Transverse colon (tissue), 4 donors: Measurements from ENCODE around the gene CENPS. TPM values are rescaled to one million over a fixed set of nuclear protein-coding genes. Genes with fewer than 3 reads are reported as not detected.
A peak's percentile ranks its signal among the peaks of the same experiment; 100 is the strongest.

Source experiments
- DNase-seq: peaks from one replicate; pipeline ENCODE4 v3.0.0-alpha.2; 2019
- H3K27ac ChIP-seq, 4 donors: fragments of 200-600 bp; sonication (generic); 2 replicates each; pipeline ENCODE4 v1.5.1; 2016 to 2018; ENCODE audit warnings: inconsistent platforms in 4 of 4
- H3K27me3 ChIP-seq: fragments of 200-600 bp; sonication (generic); 2 replicates; pipeline ENCODE4 v1.5.1; 2017; ENCODE audit warnings: inconsistent platforms
- H3K36me3 ChIP-seq, 4 donors: fragments of 200-600 bp; sonication (generic); 2 replicates each; pipeline ENCODE4 v1.5.1; 2017 to 2019; ENCODE audit warnings: inconsistent platforms in 4 of 4
- H3K4me1 ChIP-seq, 4 donors: fragments of 200-600 bp; sonication (generic); 2 replicates each; pipeline ENCODE4 v1.5.1; 2017 to 2020; ENCODE audit warnings: inconsistent platforms in 4 of 4
- H3K4me3 ChIP-seq, 4 donors: fragments of 200-600 bp; sonication (generic); 1 replicate in 1 of 4; 2 replicates in 3 of 4; pipeline versions ENCODE4 v1.5.1 to v1.6.1; 2017 to 2019; ENCODE audit warnings: inconsistent platforms in 4 of 4
- H3K9me3 ChIP-seq, 2 donors: fragments of 200-600 bp; sonication (generic); 2 replicates each; pipeline ENCODE4 v1.5.1; 2017 to 2019; ENCODE audit warnings: inconsistent platforms in 2 of 2
- EP300 ChIP-seq: sonication (generic); formaldehyde crosslinking; IDR thresholded peaks from one replicate; pipeline ENCODE4 v1.6.1; 2017; ENCODE audit warnings: antibody characterized with exemption, low read depth
- POLR2A ChIP-seq: fragments of 450-650 bp; IDR thresholded peaks from one replicate; pipeline ENCODE4 v1.6.1; 2016; ENCODE audit warnings: antibody characterized with exemption, mild to moderate bottlenecking, moderate library complexity
- POLR2AphosphoS5 ChIP-seq, 3 donors: sonication (generic); formaldehyde crosslinking; IDR thresholded peaks; one replicate each; pipeline ENCODE4 v1.6.1; 2016; ENCODE audit warnings: antibody characterized with exemption in 3 of 3
- WGBS, 2 donors: methylation state at CpG; one replicate each; pipeline ENCODE4 v1.1.5; 2018; ENCODE audit warnings: low coverage in 1 of 2; 5-methylcytosine and 5-hydroxymethylcytosine counted together
- in situ Hi-C, 4 donors: fragments of 200-750 bp; cut with MboI; loops; one replicate each; pipeline versions ENCODE4 v1.15.0 to v1.15.1; 2017; ENCODE audit warnings: low sequenced_read_pairs in 3 of 4, low pct_ligation_motif_present in 1 of 4, low pct_unique_long_range_greater_than_20kb in 1 of 4
- intact Hi-C: fragments of 100-400 bp; cut with DNase I; formaldehyde crosslinking; loops from one replicate; pipeline ENCODE4 v1.15.1; 2023; ENCODE audit warnings: low total_unique reads
- total RNA-seq, 4 donors: library from RNA; depleted of rRNA; stranded (reverse); fragments of >200 nt; gene quantifications; one replicate each; pipeline ENCODE4 v1.1.0, GENCODE V29; 2016
- TF ChIP-seq, protein P1 (sequence below), 5 experiments: fragments of 200-600 bp in 3 of 5; fragments of 450-650 bp in 2 of 5; sonication (generic) in 3 of 5; IDR thresholded peaks; 1 replicate in 2 of 5; 2 replicates in 3 of 5; pipeline ENCODE4 v1.5.1; 2016 to 2017; ENCODE audit warnings: antibody characterized with exemption in 5 of 5, inconsistent platforms in 3 of 5, mild to moderate bottlenecking in 2 of 5, moderate library complexity in 1 of 5

Gene CENPS
- total RNA-seq, 4 donors from 2014 or later: 6.8 to 8.2 TPM; not detected in 2

DNA sequence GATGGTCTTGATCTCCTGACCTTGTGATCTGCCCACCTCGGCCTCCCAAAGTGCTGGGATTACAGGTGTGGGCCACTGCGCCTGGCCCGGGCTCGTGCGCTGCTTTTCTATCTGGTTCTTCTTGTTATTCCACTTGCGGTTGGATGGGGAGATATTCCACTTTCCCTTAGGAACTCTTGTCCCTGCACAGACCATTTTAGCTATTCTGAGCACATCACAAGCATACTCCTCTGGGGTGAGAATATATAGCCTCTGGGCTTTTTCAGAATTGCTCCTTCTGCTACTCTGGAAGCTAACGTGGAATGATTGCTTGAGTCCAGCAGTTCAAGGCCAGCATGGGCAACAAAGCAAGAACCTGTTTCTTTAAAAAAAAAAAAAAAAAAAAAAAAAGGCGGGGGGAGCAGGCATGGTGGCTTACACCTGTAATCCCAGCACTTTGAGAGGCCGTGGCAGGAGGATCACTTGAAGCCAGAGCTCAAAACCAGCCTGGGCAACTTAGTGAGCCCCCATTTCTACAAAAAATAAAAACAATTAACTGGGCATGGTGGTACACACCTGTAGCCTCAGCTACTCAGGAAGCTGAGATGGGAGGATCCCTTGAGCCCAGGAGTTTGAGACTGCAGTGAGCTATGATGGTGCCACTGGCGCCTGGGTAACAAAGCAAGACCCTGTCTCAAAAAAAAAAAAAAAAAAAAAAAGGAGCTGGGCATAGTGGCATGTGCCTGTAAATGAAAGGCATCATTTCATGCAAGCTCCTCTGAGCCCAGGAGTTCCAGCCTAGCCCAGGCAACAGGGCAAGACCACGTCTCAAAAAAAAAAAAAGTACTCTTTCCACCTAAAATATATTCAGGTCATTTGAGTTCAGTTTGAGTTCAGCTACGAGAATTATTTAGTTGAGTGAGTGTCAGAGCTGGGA is 43.2 kb upstream of the CENPS start:
- Histone ChIP-seq H3K4me3 (no peak overlapping the region), H3K4me1 (peaks cover 9 to 24% (median 20%) of the 10 kb centered on the region in 4 donors), H3K27ac (peak overlapping the region; percentile 49 to 85 (median 78)), H3K36me3 (no peaks in the 10 kb centered on the region), H3K9me3 (no peaks in the 10 kb centered on the region), H3K27me3 (no peaks in the 10 kb centered on the region)
- in situ Hi-C loops (no loop called here), intact Hi-C loops (no loop called here)
- WGBS, 2 donors: 59 to 85% methylated on average over 6 to 12 of the region's 12 CpGs
- no peak for DNase-seq
- TF ChIP-seq EP300: no peak
- no peak for TF ChIP-seq POLR2AphosphoS5 (IDR thresholded peaks at IDR 0.05)
- no peak for TF ChIP-seq POLR2A
- TF ChIP-seq, protein P1, sequence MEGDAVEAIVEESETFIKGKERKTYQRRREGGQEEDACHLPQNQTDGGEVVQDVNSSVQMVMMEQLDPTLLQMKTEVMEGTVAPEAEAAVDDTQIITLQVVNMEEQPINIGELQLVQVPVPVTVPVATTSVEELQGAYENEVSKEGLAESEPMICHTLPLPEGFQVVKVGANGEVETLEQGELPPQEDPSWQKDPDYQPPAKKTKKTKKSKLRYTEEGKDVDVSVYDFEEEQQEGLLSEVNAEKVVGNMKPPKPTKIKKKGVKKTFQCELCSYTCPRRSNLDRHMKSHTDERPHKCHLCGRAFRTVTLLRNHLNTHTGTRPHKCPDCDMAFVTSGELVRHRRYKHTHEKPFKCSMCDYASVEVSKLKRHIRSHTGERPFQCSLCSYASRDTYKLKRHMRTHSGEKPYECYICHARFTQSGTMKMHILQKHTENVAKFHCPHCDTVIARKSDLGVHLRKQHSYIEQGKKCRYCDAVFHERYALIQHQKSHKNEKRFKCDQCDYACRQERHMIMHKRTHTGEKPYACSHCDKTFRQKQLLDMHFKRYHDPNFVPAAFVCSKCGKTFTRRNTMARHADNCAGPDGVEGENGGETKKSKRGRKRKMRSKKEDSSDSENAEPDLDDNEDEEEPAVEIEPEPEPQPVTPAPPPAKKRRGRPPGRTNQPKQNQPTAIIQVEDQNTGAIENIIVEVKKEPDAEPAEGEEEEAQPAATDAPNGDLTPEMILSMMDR (IDR thresholded peaks at IDR 0.05): no peak

DNA sequence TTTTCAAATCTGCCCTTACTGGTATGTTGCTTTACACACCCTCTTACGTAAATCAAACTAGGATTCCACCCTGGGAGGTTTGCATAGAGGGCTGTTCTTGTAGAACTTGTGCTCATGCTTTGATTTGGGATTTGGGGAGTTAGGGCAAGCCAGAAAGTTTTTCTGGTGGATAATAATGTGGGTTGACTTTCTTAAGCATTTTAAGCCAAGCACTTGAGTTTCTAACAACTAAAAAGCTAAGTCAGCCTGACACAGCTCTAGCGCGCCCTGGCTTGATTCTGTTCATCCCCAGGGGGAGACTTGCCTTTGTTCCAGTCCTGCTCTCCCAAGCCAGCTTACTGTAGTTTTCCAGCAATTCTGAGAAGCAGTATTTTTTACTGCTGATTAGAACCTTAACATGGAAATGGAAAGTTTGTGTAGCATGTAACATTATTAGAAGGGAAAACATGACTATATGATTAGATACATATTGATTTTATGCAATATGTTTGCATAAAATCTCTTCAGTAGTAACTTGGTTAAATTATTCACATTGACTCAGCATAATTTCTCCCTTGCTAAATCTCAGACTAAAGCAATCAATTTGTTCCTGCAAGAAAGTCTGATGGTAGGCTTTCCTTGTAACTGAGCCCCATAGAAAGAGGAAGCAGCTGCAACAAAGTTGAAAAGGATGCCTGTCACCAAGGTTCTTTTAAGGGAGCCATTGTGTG is 42.4 kb upstream of the CENPS start:
- Histone ChIP-seq H3K4me1 (peaks cover 9 to 24% (median 20%) of the 10 kb centered on the region in 4 donors), H3K36me3 (no peaks in the 10 kb centered on the region), H3K9me3 (no peaks in the 10 kb centered on the region), H3K27me3 (no peaks in the 10 kb centered on the region), H3K27ac (peak overlapping the region; percentile 49 to 85 (median 78)), H3K4me3 (no peak overlapping the region)
- TF ChIP-seq POLR2AphosphoS5 (IDR thresholded peaks at IDR 0.05): no peak
- TF ChIP-seq, protein P1 (IDR thresholded peaks at IDR 0.05): no peak
- TF ChIP-seq POLR2A: no peak
- TF ChIP-seq EP300: no peak
- 62% methylated on average over 3 of the region's 3 CpGs; no CpG with 5 or more reads in 1 of the 2 donors for WGBS, 2 donors
- intact Hi-C loops: no loop called here
- in situ Hi-C loops: no loop called here
- no peak for DNase-seq

DNA sequence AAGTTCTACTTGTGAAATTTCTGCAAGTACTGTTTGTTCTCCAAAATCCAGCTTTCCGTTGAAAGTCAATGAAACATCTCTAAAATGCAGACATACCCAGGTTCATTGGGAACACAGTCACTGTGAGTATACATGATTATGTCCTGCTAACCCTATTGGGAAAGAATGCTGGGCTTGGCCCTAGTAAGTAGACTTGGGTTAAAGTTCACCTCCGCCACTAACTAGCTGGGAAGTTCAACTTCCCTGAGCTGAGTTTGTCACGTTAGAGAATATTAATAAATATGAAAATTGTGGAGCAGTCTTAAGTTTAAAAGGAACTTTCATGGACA is 41.9 kb upstream of the CENPS start:
- no peak for DNase-seq
- no peak overlapping the region for H3K4me3 ChIP-seq

More for the DNA sequence above, 41.9 kb upstream of the CENPS start:
- intact Hi-C loops (no loop called here), in situ Hi-C loops (no loop called here)
- Histone ChIP-seq H3K36me3 (no peaks in the 10 kb centered on the region), H3K9me3 (no peaks in the 10 kb centered on the region), H3K27me3 (no peaks in the 10 kb centered on the region), H3K27ac (peak overlapping the region; percentile 49 to 85 (median 78)), H3K4me1 (peaks cover 9 to 24% (median 20%) of the 10 kb centered on the region in 4 donors)
- TF ChIP-seq EP300 (no peak), POLR2AphosphoS5 (IDR thresholded peaks at IDR 0.05) (no peak), POLR2A (no peak)
- TF ChIP-seq, protein P1 (IDR thresholded peaks at IDR 0.05): no peak
- 18 to 47% methylated on average over 3 of the region's 3 CpGs for WGBS, 2 donors
